NCI-H1048 (cell line): ENCODE measurements around the gene GNAL.
"Not testable (repeated sequence)": the region's sequence is repeated elsewhere in the genome, so short reads cannot be mapped to it uniquely, and the experiment has no call there.

Experiments
- DNase-seq: peaks from one replicate; lab custom pipeline; 2025; lab: John Stamatoyannopoulos, UW

GNAL gene

GRCh38 chr18:11877497-11878135 is 188.6 kb downstream of the GNAL start:
- no peak for DNase-seq

- no peak for DNase-seq
These were observed 191.7 kb downstream of the GNAL start for GRCh38 chr18:11880586-11881304.

GRCh38 chr18:11882636-11883035 is 193.6 kb downstream of the GNAL start:
- no peak for DNase-seq

GRCh38 chr18:11883153-11883552 is 194.1 kb downstream of the GNAL start:
- no peak for DNase-seq

- no peak for DNase-seq
These were observed 195.4 kb downstream of the GNAL start for GRCh38 chr18:11884396-11885030.

- DNase-seq = no peak
These were observed 196.3 kb downstream of the GNAL start for GRCh38 chr18:11885278-11885947.

GRCh38 chr18:11886577-11887110 is 197.6 kb downstream of the GNAL start:
- no peak for DNase-seq

GRCh38 chr18:11887328-11888128 is 198.5 kb downstream of the GNAL start:
- DNase-seq = no peak

- no peak for DNase-seq
These were observed 199.7 kb downstream of the GNAL start for GRCh38 chr18:11888726-11889125.

GRCh38 chr18:11889284-11889683 is 200.2 kb downstream of the GNAL start:
- DNase-seq = no peak

GRCh38 chr18:11891737-11892136 is 202.7 kb downstream of the GNAL start:
- DNase-seq = no peak

- DNase-seq = not testable (repeated sequence)
These were observed 203.4 kb downstream of the GNAL start for GRCh38 chr18:11892438-11892837.

- DNase-seq = no peak
These were observed 208.7 kb downstream of the GNAL start for GRCh38 chr18:11897781-11898180.

GRCh38 chr18:11899063-11899462 is 210.0 kb downstream of the GNAL start:
- no peak for DNase-seq

GRCh38 chr18:11901826-11902438 is 212.9 kb downstream of the GNAL start:
- DNase-seq = no peak

GRCh38 chr18:11902522-11903292 is 213.6 kb downstream of the GNAL start:
- no peak for DNase-seq

- DNase-seq = no peak
These were observed 216.5 kb downstream of the GNAL start for GRCh38 chr18:11905613-11906012.

- no peak for DNase-seq
These were observed 217.1 kb downstream of the GNAL start for GRCh38 chr18:11906176-11906575.

GRCh38 chr18:11906926-11907874 is 218.1 kb downstream of the GNAL start:
- DNase-seq = no peak
